ENCODE measurements around the gene SHOC2.

Gene SHOC2

DNA sequence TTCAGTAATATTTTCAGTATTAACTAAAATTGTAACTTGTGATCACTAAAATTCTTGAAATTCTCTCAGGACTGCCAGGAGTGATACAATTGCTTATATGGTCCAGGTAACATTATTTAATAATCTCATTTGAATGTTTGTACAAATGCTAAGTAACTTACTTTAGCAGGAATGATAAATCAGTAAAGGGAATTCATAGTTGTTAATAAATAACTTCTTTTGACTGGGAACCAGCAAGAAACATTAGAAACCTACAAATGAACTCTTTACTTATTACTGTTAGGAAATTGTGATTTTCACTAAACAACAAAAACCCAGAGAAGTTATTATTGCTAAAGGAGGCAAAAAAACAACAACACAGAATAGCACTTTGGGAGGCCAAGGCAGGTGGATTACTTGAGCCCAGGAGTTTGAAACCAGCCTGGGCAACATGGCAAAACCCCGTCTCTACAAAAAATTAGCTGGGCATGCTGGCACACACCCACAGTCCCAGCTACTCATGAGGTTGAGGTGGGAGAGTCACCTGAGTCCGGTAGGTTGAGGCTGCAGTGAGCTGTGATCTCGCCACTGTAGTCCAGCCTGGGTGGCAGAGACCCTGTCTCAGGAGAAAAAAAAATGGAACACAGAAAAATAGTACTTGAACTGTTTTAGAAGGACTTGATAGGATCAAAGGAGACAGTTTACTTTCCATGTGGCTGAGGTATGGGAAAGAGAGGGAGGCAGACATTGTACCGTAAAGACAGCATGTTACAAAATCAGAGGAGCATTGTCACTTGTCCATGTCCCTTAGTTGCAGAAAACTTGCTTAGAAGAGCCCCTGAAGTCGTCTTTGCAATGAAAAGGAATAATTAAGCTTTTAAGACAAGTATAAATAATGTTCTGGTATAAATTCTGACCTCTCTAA is 53.1 kb downstream of the SHOC2 start:
- TF ChIP-seq ZNF274 (IDR thresholded peaks at IDR 0.05; ENCODE audit: low read depth, low read length): no peak
- no peak overlapping the region for H3K4me3 ChIP-seq (ENCODE audit: low read length)

DNA sequence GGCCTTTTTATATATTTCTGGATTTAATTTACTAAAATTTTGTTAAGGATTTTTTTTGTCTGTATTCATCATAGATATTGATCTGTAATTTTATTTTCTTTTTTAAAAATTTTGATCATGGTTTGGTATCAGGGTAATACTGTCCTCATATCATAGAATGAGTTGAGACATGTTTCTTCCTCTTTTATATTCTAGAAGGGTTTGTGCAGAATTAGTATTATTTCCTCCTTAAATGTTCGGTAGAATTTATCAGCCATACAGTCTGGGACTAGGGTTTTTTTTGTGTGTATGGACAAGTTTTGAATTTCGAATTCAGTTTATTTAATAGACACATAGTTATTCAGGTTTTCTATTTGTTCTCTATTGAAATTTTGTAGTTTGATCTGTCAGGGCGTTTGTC is 54.0 kb downstream of the SHOC2 start:
- no peak overlapping the region for H3K4me3 ChIP-seq (ENCODE audit: low read length)

DNA sequence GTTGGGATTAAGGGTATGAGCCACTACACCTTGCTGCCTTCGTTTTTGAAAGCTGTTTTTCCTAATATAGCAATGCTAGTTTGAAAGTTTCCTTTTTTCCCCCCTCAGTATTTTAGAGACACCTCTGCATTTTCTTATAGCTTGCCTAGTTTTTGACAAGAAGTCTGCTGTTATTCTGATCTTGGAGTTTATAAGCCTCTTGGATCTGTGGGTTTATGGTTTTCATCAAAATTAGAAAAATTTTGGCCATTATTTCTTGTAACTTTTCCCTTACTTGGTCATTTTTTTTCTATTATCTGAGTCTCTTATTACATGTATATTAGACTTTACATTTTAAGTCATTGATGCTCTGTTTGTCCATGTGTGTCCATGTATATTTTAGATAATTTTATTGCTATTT is 57.2 kb downstream of the SHOC2 start:
- TF ChIP-seq ZNF274 (IDR thresholded peaks at IDR 0.05; ENCODE audit: low read depth, low read length): no peak
- no peak overlapping the region for H3K4me3 ChIP-seq (ENCODE audit: low read length)

More for the DNA sequence above, 54.0 kb downstream of the SHOC2 start:
- no peak for TF ChIP-seq ZNF274 (IDR thresholded peaks at IDR 0.05; ENCODE audit: low read depth, low read length)

DNA sequence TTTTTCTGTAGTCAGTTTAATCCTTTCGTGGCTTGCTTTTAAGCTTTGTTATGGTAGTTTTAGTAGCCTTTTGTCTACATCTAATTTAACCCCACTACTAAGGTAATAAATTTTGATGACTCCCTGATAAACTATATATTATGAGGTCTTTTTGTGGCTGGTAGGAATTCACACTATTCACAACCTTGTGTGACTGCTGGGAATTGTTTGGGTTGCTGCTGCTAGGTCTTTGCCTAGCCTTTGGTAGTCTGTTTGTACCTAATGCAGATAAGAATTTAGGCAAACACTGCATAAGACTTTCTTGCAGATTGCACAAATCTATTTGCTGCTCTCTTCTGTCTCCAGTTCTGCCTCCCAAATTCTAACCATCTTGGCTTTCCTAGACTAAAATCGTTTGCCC is 58.3 kb downstream of the SHOC2 start:
- H3K4me3 ChIP-seq (ENCODE audit: low read length): no peak overlapping the region
- no peak for TF ChIP-seq ZNF274 (IDR thresholded peaks at IDR 0.05; ENCODE audit: low read depth, low read length)

DNA sequence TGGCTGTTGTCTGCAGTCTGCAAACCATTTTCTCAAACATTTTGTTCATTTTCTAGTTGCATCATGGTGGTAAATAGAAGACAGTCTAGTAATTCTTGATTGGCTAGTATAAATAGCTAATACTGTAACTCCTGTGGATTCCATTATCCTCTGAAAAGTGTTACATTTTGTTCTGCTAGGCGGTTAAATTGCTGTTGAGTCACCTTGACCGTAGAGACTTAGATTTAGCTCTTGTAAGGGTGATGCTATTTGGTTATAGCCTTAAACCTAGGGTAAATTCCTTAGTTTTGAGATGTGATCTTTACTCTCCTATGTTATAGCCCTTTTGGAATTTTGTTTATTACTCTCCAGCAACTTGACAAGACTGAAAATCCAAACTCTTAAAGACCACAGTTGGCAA is 58.8 kb downstream of the SHOC2 start:
- no peak for TF ChIP-seq ZNF274 (IDR thresholded peaks at IDR 0.05; ENCODE audit: low read depth, low read length)
- no peak overlapping the region for H3K4me3 ChIP-seq (ENCODE audit: low read length)

DNA sequence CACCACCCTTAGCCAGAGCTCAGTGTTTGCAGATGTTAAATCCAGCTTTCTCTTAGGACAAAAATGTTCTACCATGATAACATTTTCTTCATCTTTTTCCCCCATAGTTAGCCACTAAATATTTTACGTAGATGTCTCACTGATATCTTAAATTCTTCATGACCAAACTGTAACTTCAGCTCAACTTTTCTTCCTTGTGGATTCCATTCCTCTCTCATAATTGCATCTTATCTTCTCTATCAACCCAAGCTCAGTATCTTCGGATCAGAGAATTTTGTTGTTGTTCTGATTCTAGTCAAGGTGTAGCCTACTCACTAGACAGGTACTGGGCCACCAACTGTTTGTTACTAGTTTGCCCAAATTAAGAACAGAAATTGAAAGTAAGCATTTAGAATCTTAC is 60.2 kb downstream of the SHOC2 start:
- no peak overlapping the region for H3K4me3 ChIP-seq (ENCODE audit: low read length)
- no peak for TF ChIP-seq ZNF274 (IDR thresholded peaks at IDR 0.05; ENCODE audit: low read depth, low read length)

DNA sequence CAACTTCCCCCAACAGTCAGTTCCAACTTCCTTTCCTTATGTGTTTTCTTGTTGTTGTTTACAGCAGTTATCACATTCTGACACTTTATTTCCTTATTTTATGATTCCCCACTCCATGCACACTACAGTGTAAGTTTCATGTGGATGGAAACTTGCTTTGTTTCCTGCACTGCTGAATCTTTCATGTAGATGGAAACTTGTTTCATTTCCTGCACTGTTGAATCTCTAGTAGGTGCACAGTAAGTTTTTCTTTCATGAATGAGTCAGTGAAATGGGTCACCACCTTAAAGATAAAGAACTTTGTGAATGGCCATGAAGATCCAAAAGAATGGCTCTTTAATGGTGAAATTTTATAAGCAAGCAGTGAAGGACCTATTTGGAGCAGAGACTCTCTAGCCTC is 61.4 kb downstream of the SHOC2 start:
- no peak for TF ChIP-seq ZNF274 (IDR thresholded peaks at IDR 0.05; ENCODE audit: low read depth, low read length)
- no peak overlapping the region for H3K4me3 ChIP-seq (ENCODE audit: low read length)

DNA sequence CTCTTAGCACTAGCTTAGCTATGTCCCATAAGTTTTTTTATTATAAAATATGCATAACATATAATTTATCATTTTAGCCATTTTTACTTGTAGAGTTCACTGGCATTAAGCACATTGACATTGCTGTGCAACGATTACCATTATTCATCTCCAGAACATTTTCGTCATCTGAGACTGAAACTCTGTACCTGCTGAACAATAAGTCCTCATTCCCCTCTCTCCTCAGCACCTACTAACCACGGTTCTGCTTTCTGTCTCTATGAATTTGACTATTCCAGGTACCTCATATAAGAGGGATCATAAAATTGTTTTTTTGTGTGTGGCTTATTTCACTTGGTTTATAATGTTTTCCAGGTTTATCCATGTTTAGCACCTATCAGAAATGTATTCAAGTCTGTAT is 64.1 kb downstream of the SHOC2 start:
- TF ChIP-seq ZNF274 (IDR thresholded peaks at IDR 0.05; ENCODE audit: low read depth, low read length): no peak
- no peak overlapping the region for H3K4me3 ChIP-seq (ENCODE audit: low read length)

DNA sequence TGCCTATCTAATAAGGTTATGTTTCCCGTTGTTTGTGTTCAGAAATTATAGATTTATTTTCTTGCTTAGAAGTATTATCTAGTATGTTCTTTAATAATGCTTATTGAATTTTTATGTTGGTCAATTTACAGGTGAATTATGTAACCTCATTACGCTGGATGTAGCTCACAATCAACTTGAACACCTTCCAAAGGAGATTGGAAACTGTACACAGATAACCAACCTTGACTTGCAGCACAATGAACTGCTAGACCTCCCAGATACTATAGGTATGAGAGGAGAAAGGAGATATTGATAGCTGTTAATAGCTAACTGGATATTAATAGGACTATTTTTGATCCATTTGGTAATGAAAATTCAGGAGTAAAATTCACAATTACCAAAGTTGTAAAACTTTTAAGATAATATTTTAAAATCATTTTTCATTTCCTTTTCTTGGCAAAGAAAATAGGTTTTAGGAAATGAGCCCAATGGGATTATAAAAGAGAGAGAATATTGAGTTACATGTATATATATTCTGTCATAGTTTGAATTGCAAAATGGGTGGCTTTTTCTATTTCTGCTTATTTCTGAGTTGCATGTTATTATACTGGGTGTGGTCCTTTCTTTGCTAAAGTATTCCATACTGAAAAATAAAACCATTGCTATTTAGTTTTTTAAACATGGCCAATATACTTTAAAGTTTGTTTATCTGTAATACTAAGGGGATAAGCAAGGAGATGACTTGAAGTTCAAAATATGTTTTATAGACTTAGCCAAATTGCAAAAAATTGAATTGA is 66.3 kb downstream of the SHOC2 start:
- no peak for TF ChIP-seq ZNF274 (IDR thresholded peaks at IDR 0.05; ENCODE audit: low read depth, low read length)

DNA sequence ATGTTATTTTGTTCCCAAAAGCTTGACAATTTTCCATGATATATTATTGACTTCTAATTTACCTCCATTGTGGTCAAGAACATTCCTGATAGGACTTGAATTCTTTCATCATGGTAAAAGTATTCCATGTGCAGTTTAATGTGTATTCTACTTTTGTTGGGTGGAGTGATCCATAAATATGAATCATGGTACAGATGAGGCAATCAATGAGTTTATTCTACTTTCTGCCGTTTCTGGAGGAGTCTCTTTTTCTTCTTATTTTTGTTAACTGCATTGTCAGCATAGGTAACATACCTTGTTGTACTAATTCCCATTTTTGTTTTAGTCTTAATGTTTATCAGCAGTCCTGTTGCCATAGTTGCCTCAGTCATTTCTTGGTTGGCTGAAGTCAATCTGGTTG is 69.6 kb downstream of the SHOC2 start:
- H3K4me3 ChIP-seq (ENCODE audit: low read length): no peak overlapping the region
- TF ChIP-seq ZNF274 (IDR thresholded peaks at IDR 0.05; ENCODE audit: low read depth, low read length): no peak

More for the DNA sequence above, 66.3 kb downstream of the SHOC2 start:
- no peak overlapping the region for H3K4me3 ChIP-seq (ENCODE audit: low read length)

DNA sequence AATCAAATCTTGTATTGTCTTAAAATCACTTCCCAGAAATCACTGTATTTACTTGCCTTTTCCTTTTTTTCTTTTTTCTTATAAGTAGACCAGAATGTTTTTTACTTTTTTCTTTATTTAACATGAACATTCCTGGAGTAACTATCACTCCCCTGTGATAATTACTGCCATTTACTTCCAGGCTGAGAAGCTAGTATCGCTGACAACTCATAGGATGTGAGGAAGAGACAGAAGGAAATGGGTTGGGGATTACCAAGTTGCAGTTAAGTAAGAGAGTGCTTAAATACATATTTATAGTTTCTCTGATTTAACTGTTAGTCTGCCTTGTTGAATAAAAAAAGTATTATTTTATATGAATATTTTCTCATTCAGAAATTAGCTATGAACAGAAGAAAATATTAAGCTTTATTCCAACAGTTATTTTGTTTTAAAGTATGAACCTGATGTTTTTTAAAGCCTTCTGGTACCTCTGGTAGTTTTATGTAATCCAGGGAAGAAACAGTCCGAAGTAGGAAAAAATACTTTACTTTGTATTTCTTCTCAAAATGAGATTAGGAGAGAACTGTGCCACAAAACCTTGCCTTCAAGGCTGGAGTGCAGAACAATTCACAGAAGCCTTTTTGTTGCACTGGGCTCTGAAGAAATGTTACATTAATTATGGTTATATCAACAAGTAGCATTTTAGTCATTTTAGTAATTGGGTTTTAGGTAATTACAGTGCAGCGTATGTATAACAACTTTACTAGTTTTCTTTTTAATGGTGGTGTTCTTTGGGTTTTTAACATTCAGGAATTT is 72.8 kb downstream of the SHOC2 start:
- H3K4me3 ChIP-seq (ENCODE audit: low read length): no peak overlapping the region
- no peak for TF ChIP-seq ZNF274 (IDR thresholded peaks at IDR 0.05; ENCODE audit: low read depth, low read length)

DNA sequence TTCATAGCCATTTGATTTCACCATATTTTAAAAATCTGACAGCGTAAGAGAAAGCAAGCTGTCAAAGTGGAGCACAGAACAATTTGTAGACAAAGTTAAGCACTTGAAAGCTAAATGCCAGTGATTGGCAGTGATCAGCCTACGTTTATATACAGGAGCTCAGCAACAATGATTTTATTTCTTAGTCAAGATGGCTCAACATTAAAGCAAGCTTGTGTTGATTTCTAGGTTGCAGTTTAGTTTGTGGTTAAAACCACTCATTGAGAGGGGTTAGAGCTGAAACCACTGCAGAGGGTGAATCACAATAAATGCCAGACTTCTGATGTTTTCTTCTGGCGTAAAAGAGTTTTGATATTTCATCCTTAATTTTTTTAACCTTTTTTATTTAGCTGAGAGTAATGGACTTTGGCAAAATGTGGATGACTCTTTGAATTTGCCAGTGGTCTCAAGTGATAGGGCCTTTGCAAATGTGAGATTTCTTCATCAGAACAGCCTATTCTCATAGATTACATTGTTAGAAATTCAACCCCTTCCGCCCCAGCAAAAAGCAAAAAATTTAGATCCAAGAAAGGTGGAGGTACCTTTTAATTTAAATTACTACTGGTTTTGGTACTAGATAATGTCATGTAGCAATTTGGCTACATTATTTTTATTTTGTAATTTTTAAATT is 73.8 kb downstream of the SHOC2 start:
- H3K4me3 ChIP-seq (ENCODE audit: low read length): no peak overlapping the region
- TF ChIP-seq ZNF274 (IDR thresholded peaks at IDR 0.05; ENCODE audit: low read depth, low read length): no peak

DNA sequence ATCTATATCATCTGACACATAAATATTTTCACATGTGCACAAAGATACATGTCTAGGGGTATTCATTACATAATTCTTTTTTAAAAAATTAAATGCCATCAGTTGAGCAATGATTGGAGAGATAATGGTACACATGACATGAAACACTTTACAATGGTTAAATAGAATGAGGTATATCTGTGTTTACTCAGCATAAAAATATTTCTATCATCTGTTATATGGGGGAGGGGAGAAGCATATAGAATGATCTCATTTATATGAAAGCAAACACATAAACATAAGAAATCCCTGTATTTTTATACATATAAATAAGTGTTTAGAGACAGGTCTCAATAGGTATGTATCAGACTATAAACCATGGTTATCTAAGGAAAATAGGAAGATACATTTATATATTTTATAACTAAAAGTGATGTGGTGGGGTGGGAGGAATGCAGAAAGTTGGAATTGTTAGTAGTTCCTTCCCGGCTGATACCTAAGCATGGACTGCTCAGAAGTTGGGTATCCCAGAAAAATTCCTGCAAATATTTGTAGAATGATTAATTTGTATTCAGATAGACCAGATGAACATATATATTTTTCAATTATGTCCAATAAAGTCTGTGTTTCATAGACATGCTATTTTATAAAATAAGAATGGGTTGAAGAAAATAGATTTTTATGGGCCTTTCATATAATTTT is 75.1 kb downstream of the SHOC2 start:
- no peak for TF ChIP-seq ZNF274 (IDR thresholded peaks at IDR 0.05; ENCODE audit: low read depth, low read length)
- H3K4me3 ChIP-seq (ENCODE audit: low read length): no peak overlapping the region
